HG03354 (cell line): ENCODE data around the gene CENPF.

Experiments
- ATAC-seq: cut with Tn5 transposase; IDR thresholded peaks from one replicate; pipeline ENCODE4 v1.9.1; 2021; ENCODE audit warnings: mild to moderate bottlenecking; ENCODE audit not compliant: unreplicated experiment, poor library complexity, severe bottlenecking

Gene CENPF

DNA sequence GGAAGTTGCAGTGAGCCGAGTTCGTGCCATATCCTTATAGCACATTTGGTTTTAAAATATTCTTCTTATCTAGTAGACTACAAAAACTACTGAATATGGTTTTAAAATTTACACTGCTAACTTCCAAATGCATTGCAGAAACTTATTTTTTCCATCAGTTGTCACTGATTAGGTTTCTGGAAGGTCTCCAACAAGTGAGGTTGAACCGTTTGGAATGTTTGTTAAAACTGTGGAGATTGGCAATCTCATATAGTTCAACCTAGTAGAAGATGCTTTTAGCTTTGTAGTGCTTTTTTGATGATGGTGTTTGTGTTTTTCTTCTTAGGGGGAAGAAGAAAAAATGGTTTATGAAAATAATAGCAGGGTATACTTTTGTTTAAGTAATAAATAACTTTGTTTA, 12.9 kb downstream of the CENPF start:
- no peak for ATAC-seq

DNA sequence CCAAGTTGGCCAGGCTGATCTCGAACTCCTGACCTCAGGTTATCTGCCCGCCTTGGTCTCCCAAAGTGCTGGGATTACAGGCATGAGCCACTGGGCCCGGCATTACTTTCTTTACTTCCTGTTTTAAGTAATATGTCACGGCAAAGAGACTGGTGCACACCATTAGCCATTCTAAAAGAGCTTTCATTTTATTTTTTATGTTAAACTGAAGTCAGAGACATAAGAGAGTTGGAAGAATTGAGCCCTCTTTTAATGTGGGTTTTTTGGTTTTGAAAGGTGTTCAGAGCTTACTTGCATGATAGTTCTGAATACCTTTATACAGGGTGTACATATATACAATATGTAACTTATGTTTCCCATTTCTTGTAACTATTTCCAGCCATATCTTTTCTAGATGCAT, 14.3 kb downstream of the CENPF start:
- ATAC-seq = no peak

DNA sequence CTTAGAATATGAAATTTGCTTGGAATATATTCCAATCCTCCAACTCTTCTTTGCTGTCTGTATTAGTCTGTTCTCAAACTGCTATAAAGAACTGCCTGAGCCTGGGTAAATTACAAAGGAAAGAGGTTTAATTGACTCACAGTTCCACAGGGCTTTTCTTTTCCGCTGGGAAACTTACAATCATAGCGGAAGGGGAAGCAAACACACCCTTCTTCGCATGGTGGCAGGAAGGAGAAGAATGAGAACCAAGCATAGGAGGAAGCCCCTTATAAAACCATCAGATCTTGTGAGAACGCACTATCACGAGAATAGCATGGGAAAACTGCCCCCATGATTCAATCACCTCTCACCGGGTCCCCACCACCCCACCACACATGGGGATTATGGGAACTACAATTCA, 14.8 kb downstream of the CENPF start:
- no peak for ATAC-seq

DNA sequence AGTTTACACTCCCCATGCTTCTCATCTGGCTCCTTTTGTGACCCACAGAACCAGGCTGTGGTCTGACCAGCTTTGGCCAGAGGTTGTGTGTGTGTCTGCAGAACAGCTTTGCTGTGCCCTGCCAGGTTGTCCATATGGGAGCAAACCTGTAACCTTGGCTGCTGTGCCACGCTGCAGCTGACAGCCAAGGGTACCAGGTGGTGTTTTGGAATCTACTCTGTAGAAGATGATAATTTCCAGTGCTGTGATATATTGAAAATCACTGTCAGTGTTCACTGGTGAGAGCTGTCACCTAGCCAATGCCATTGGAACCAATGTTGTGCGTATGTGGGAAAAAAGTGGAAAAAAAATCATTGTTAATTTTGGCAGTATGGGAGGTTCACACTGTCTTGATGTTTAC, 18.2 kb downstream of the CENPF start:
- no peak for ATAC-seq

- peak; percentile 65 for ATAC-seq
Observed at GRCh38 chr1:214623430-214623829, 20.4 kb downstream of the CENPF start.

DNA sequence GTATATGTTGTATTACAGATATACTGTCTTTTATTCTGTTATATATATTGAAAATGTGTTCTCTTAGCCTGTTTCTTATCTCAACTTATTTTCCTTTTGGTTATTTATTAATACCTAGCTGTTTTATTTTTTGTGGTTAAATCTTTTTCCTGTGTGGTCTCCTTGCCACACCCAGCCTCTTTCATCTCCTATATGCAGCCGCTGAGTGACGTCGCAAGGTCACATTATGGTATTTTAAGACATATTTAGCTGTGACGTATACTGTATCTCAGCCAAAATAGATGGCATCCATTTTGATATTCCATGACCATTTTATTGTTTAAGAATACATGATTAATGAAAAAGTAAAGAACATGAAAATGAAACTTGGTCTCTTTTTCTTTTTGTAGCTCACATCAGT, 29.1 kb downstream of the CENPF start:
- peak; percentile 70 for ATAC-seq

DNA sequence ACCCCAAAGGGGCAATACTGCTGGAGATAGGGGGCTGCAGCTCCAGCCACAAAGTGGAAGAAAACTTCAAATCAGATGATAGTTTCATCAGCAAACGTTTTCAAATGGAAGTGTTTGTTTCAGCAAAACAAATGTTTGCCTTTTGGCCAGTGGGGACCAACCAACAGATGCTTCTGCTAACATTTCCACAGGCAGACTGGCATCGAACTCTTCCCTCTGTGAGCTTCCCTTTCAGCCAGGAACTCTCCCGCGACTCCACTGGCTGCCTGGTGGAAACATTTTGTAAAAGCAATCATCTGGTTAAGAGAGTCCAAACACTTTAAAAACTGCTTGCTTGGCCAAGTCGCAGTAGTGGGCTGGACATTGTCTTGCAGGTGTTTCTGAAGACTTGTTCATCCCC, 30.7 kb downstream of the CENPF start:
- no peak for ATAC-seq

- ATAC-seq = no peak
Observed at GRCh38 chr1:214634267-214634666, 31.3 kb downstream of the CENPF start.

- no peak for ATAC-seq
Observed at GRCh38 chr1:214635086-214635485, 32.1 kb downstream of the CENPF start.

DNA sequence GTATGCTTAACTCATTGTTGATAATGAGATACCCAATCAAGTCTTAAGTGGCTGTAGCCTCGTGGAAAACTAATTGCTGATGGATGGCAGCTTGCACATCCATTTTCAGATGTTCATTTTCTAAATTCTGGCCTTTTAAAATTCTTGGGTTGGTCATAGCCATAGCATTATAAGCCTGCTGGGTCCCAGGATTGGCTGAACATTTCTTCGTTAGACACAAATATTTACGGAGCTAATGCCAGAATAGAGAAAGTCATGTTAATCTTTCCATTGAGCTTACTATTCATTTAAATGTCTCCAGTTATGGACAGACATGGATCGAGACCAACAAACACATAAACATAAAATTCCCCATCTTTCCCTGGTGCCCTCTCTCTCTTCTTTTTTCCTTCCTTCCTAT, 32.5 kb downstream of the CENPF start:
- no peak for ATAC-seq

- ATAC-seq = no peak
Observed at GRCh38 chr1:214636436-214636835, 33.4 kb downstream of the CENPF start.

GRCh38 chr1:214637125-214637524, 34.1 kb downstream of the CENPF start:
- ATAC-seq = no peak

DNA sequence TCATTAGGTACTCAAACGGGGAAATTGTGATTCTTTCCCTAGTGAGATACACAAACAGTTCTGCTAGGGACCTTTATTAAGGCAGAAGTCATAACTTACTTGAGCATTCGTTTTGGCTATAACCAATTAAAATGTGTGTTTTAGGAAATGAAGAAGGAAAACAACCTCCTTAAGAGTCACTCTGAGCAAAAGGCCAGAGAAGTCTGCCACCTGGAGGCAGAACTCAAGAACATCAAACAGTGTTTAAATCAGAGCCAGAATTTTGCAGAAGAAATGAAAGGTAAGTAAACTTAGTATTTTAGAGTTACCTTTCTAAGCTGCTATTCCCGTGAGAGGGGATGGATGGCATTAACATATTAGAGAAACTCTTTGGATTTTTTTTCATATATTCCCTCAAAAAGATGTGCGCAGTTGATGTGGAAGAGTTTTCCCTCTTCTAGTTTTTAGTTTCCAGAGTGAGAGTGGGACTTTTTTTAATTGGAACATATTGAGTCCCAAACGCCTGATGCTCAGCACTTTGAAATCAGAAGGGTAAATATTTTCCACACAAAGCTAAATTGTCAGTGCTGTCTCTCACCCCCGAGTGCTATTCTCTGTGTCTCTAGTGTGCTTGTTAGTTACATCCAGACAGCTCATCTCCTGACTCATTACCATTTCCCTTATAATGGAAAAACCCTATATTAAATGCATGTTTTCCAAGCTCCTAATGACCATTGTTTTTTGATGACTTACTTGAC, 34.9 kb downstream of the CENPF start:
- ATAC-seq = peak; percentile 87

GRCh38 chr1:214638459-214638807, 35.4 kb downstream of the CENPF start:
- no peak for ATAC-seq

- no peak for ATAC-seq
Observed at GRCh38 chr1:214638997-214639396, 36.0 kb downstream of the CENPF start.

- ATAC-seq = no peak
Observed at GRCh38 chr1:214640431-214641213, 37.6 kb downstream of the CENPF start.

DNA sequence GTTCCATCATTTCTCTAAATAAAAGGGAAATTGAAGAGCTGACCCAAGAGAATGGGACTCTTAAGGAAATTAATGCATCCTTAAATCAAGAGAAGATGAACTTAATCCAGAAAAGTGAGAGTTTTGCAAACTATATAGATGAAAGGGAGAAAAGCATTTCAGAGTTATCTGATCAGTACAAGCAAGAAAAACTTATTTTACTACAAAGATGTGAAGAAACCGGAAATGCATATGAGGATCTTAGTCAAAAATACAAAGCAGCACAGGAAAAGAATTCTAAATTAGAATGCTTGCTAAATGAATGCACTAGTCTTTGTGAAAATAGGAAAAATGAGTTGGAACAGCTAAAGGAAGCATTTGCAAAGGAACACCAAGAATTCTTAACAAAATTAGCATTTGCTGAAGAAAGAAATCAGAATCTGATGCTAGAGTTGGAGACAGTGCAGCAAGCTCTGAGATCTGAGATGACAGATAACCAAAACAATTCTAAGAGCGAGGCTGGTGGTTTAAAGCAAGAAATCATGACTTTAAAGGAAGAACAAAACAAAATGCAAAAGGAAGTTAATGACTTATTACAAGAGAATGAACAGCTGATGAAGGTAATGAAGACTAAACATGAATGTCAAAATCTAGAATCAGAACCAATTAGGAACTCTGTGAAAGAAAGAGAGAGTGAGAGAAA, 38.4 kb downstream of the CENPF start:
- ATAC-seq = no peak

DNA sequence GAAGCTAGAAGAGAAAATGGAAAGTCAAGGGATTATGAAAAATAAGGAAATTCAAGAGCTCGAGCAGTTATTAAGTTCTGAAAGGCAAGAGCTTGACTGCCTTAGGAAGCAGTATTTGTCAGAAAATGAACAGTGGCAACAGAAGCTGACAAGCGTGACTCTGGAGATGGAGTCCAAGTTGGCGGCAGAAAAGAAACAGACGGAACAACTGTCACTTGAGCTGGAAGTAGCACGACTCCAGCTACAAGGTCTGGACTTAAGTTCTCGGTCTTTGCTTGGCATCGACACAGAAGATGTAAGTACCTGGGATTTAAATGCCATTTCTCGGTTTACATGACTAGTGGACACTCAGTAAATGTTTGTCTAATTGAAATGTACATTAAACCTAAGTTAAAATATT, 40.0 kb downstream of the CENPF start:
- ATAC-seq = no peak

GRCh38 chr1:214645712-214646111, 42.7 kb downstream of the CENPF start:
- no peak for ATAC-seq

DNA sequence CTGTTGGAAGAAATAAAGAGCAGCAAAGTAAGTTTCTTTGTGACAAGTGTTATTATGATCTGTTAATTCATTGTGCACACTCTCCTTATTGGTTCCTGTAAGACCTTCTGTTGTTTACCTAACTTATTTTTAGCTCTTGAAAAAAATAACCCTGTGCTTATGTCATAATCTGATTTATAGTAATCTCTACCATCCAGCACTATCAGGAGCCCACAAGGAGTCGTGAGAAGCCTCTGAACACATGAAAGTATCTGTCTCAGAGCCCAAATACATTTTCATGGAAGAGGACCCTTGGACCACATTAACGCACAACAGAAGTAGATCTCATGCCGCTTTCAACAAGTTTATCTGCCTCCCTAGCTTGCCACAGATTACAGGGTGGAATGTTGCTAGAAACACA, 45.8 kb downstream of the CENPF start:
- ATAC-seq = no peak

DNA sequence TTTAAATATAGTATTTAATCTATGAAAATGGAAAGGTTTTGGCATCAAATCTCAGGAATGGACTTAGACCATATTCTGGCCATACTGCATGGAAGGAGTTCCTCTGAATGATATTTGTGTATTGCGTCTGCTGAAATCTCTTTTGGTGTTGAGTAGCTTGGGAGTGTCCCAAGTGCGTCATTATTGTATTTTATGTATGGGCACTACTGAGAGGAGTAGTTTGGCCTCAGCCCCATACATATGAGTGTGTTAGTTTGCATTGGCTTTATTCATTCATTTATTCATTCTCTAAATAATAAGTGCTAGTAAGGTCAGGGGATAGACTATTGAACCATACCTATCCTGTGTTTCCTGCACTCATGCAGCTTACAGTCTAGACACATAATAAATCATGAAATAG, 46.6 kb downstream of the CENPF start:
- ATAC-seq = no peak
